Mucosa of rectum (tissue), 2 donors: Measurements from ENCODE around the gene FMO3.

Experiments
- H3K27ac ChIP-seq, 2 donors: one replicate each; pipeline ENCODE4 v1.7.0; 2013; ENCODE audit warnings: inconsistent platforms in 2 of 2, low read depth in 2 of 2, low read length in 2 of 2
- H3K27me3 ChIP-seq, 2 donors: one replicate each; pipeline ENCODE4 v1.7.0; 2013; ENCODE audit warnings: low read length in 2 of 2; ENCODE audit not compliant: control insufficient read depth in 2 of 2, insufficient read depth in 2 of 2
- H3K36me3 ChIP-seq, 2 donors: one replicate each; pipeline ENCODE4 v1.7.0; 2013; ENCODE audit warnings: low read length in 2 of 2; ENCODE audit not compliant: control insufficient read depth in 2 of 2, insufficient read depth in 2 of 2
- H3K4me1 ChIP-seq, 2 donors: one replicate each; pipeline ENCODE4 v1.7.0; 2013; ENCODE audit warnings: low read length in 2 of 2, mild to moderate bottlenecking in 1 of 2; ENCODE audit not compliant: control insufficient read depth in 2 of 2, insufficient read depth in 2 of 2
- H3K4me3 ChIP-seq, 2 donors: one replicate each; pipeline ENCODE4 v1.7.0; 2013; ENCODE audit warnings: low read length in 2 of 2
- H3K9ac ChIP-seq, 2 donors: one replicate each; pipeline ENCODE4 v1.7.0; 2013; ENCODE audit warnings: low read length in 2 of 2, low read depth in 1 of 2, mild to moderate bottlenecking in 1 of 2
- H3K9me3 ChIP-seq, 2 donors: one replicate each; pipeline ENCODE4 v1.7.0; 2013; ENCODE audit warnings: low read length in 2 of 2; ENCODE audit not compliant: control insufficient read depth in 2 of 2
- donor health status: healthy.
- donor health status: Normal muscosa, but diverticular disease.

Gene FMO3

GRCh38 chr1:171083222-171083621, 7.5 kb upstream of the FMO3 start:
- H3K4me1 ChIP-seq = peaks cover 0 to 5% of the 10 kb centered on the region in 2 donors
- H3K9ac ChIP-seq = no peak overlapping the region
- H3K36me3 ChIP-seq = no peaks in the 10 kb centered on the region
- H3K27me3 ChIP-seq = no peaks in the 10 kb centered on the region
- no peak overlapping the region for H3K27ac ChIP-seq
- no peak overlapping the region for H3K4me3 ChIP-seq
- H3K9me3 ChIP-seq = no peaks in the 10 kb centered on the region

GRCh38 chr1:171084091-171084490, 6.6 kb upstream of the FMO3 start:
- Histone ChIP-seq H3K36me3 (no peaks in the 10 kb centered on the region), H3K27ac (no peak overlapping the region), H3K27me3 (no peaks in the 10 kb centered on the region), H3K4me1 (peaks cover 0 to 5% of the 10 kb centered on the region in 2 donors), H3K9ac (no peak overlapping the region), H3K9me3 (no peaks in the 10 kb centered on the region), H3K4me3 (no peak overlapping the region)

- H3K9me3 ChIP-seq = no peaks in the 10 kb centered on the region
- H3K4me1 ChIP-seq = peaks cover 0 to 5% of the 10 kb centered on the region in 2 donors
- no peak overlapping the region for H3K27ac ChIP-seq
- H3K9ac ChIP-seq = no peak overlapping the region
- no peak overlapping the region for H3K4me3 ChIP-seq
- no peaks in the 10 kb centered on the region for H3K36me3 ChIP-seq
- no peaks in the 10 kb centered on the region for H3K27me3 ChIP-seq
Measured at GRCh38 chr1:171084870-171085269, 5.8 kb upstream of the FMO3 start.

GRCh38 chr1:171087896-171088295, 2.8 kb upstream of the FMO3 start:
- Histone ChIP-seq H3K4me3 (no peak overlapping the region), H3K9me3 (no peaks in the 10 kb centered on the region), H3K27me3 (no peaks in the 10 kb centered on the region), H3K36me3 (no peaks in the 10 kb centered on the region), H3K9ac (no peak overlapping the region), H3K27ac (no peak overlapping the region), H3K4me1 (no peaks in the 10 kb centered on the region)

- no peak overlapping the region for H3K9ac ChIP-seq
- no peaks in the 10 kb centered on the region for H3K9me3 ChIP-seq
- H3K4me1 ChIP-seq = no peaks in the 10 kb centered on the region
- no peak overlapping the region for H3K27ac ChIP-seq
- no peaks in the 10 kb centered on the region for H3K36me3 ChIP-seq
- no peak overlapping the region for H3K4me3 ChIP-seq
- H3K27me3 ChIP-seq = no peaks in the 10 kb centered on the region
Measured at GRCh38 chr1:171103862-171104261, 13.2 kb downstream of the FMO3 start.

- no peaks in the 10 kb centered on the region for H3K9me3 ChIP-seq
Measured at GRCh38 chr1:171107262-171107940, 16.7 kb downstream of the FMO3 start.

GRCh38 chr1:171107969-171108368, 17.3 kb downstream of the FMO3 start:
- Histone ChIP-seq H3K9ac (no peak overlapping the region), H3K4me3 (no peak overlapping the region), H3K4me1 (no peaks in the 10 kb centered on the region), H3K36me3 (no peaks in the 10 kb centered on the region), H3K27me3 (no peaks in the 10 kb centered on the region), H3K9me3 (no peaks in the 10 kb centered on the region), H3K27ac (no peak overlapping the region)

More at GRCh38 chr1:171107262-171107940, 16.7 kb downstream of the FMO3 start:
- H3K4me3 ChIP-seq = no peak overlapping the region
- H3K4me1 ChIP-seq = no peaks in the 10 kb centered on the region
- no peaks in the 10 kb centered on the region for H3K36me3 ChIP-seq
- H3K27me3 ChIP-seq = no peaks in the 10 kb centered on the region
- H3K27ac ChIP-seq = no peak overlapping the region
- no peak overlapping the region for H3K9ac ChIP-seq

GRCh38 chr1:171109966-171110365, 19.3 kb downstream of the FMO3 start:
- H3K4me1 ChIP-seq = no peaks in the 10 kb centered on the region
- H3K9me3 ChIP-seq = no peaks in the 10 kb centered on the region
- no peak overlapping the region for H3K4me3 ChIP-seq
- H3K36me3 ChIP-seq = no peaks in the 10 kb centered on the region
- no peak overlapping the region for H3K27ac ChIP-seq
- no peak overlapping the region for H3K9ac ChIP-seq
- H3K27me3 ChIP-seq = no peaks in the 10 kb centered on the region

- no peaks in the 10 kb centered on the region for H3K4me1 ChIP-seq
- H3K9me3 ChIP-seq = no peaks in the 10 kb centered on the region
- H3K27me3 ChIP-seq = no peaks in the 10 kb centered on the region
- no peak overlapping the region for H3K9ac ChIP-seq
- H3K36me3 ChIP-seq = no peaks in the 10 kb centered on the region
- H3K4me3 ChIP-seq = no peak overlapping the region
- no peak overlapping the region for H3K27ac ChIP-seq
Measured at GRCh38 chr1:171110621-171111326, 20.1 kb downstream of the FMO3 start.

- Histone ChIP-seq H3K4me1 (no peaks in the 10 kb centered on the region), H3K36me3 (no peaks in the 10 kb centered on the region), H3K9ac (no peak overlapping the region), H3K27ac (no peak overlapping the region), H3K27me3 (no peaks in the 10 kb centered on the region), H3K9me3 (no peaks in the 10 kb centered on the region), H3K4me3 (no peak overlapping the region)
Measured at GRCh38 chr1:171112119-171112518, 21.4 kb downstream of the FMO3 start.
